Ramos (cell line): Measurements from ENCODE around the gene PUS10.
"Not testable (repeated sequence)": the region's sequence is repeated elsewhere in the genome, so short reads cannot be mapped to it uniquely, and the experiment has no call there.

Experiments used
- in situ Hi-C: fragments of 300-500 bp; cut with MboI; formaldehyde crosslinking; loops from one replicate; pipeline ENCODE4 v1.14.3; 2022; ENCODE audit warnings: low sequenced_read_pairs; ENCODE audit not compliant: unreplicated experiment

Gene PUS10

GRCh38 chr2:60945341-60945740 is 72.7 kb downstream of the PUS10 start:
- in situ Hi-C loops, result no loop called here

- in situ Hi-C loops, result no loop called here
Measured at GRCh38 chr2:60939622-60940021, 78.4 kb downstream of the PUS10 start.

GRCh38 chr2:60938301-60938700 is 79.8 kb downstream of the PUS10 start:
- in situ Hi-C loops, result no loop called here

GRCh38 chr2:60936757-60937156 is 81.3 kb downstream of the PUS10 start:
- in situ Hi-C loops, result no loop called here

- in situ Hi-C loops, result no loop called here
Measured at GRCh38 chr2:60934165-60934722, 83.8 kb downstream of the PUS10 start.

GRCh38 chr2:60932954-60933353 is 85.1 kb downstream of the PUS10 start:
- in situ Hi-C loops, result no loop called here

DNA sequence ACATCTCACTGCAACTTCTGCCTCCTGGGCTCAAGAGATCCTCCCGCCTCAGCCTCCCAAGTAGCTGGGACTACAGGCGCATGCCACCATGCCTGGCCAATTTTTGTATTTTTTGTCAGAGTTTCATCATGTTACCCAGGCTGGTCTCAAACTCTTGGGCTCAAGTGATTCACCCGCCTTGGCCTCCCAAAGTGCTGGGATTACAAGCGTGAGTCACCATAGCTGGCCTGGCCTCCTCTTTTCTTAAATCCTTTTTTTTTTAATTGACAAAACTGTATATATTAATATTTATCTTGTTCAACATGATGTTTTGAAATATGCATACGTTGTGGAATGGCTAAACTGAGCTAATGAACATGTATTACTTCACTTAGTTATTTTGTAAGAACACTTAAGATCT is 86.0 kb downstream of the PUS10 start:
- in situ Hi-C loops, result not testable (repeated sequence)

- in situ Hi-C loops, result no loop called here
Measured at GRCh38 chr2:60926741-60927552, 91.1 kb downstream of the PUS10 start.

- in situ Hi-C loops, result no loop called here
Measured at GRCh38 chr2:60925994-60926740, 91.9 kb downstream of the PUS10 start.

GRCh38 chr2:60907329-60907728 is 110.7 kb downstream of the PUS10 start:
- in situ Hi-C loops, result no loop called here

GRCh38 chr2:60906395-60906794 is 111.7 kb downstream of the PUS10 start:
- in situ Hi-C loops, result no loop called here

DNA sequence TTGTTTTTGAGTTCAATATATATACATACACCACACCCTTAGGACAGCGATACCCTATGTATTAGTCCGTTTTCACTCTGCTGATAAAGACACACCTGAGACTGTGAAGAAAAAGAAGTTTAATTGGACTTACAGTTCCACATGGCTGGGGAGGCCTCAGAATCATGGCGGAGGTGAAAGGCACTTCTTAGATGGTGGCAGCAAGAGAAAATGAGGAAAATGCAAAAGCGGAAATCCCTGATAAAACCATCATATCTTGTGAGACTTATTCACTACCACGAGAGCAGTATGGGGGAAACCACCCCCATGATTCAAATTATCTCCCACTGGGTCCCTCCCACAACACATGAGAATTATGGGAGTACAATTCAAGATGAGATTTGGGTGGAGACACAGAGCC is 112.2 kb downstream of the PUS10 start:
- in situ Hi-C loops, result not testable (repeated sequence)

- in situ Hi-C loops, result not testable (repeated sequence)
Measured at GRCh38 chr2:60901296-60901695, 116.8 kb downstream of the PUS10 start.

DNA sequence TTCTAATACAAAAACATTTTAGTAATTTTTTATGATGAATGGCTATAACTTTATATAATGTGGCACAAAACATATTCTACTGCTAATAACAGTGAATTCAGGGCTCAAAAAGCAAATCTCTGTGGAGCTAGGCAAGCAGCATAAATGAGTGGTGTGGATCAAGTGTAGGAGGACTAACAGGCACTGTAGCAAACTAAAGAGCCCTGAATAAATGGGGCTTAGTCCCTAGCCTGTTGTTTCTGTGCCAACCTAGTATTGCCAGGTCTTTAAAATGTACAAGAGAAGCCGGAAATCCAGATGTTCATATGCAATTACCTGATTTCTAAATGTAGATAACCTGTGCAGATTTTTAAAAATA is 118.2 kb downstream of the PUS10 start:
- in situ Hi-C loops, result loop anchor here (10.0 kb wide), 1 partner anchor 95 kb away; no protein-coding TSS in a partner anchor

DNA sequence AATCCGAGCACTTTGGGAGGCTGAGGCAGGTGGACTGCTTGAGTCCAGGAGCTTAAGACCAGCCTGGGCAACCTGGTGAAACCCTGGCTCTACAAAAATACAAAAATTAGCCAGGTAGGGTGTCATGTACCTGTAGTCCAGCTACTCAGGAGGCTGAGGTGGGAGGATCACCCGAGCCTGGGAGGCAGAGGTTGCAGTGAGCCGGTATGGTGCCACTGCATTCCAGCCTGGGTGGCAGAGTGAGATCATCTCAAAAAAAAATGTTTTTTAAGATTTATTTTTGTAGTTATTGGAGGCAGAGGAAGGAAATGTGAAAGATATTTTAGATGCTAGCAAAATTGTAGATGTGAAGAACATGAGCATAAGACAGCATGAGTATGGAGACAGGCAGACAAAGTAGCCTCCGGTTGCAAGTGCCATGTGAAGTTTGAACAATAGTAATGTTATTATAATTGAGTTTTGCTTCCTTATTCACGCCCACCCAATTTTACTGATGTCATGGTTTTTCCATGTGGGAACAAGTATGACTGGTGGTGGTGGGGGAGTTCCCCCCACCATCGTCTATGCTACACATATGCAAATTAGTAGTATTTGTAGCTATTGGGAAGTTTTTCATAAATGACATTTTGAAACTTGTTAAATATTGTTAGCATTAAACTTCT is 118.7 kb downstream of the PUS10 start:
- in situ Hi-C loops, result loop anchor here (10.0 kb wide), 1 partner anchor 95 kb away; no protein-coding TSS in a partner anchor

DNA sequence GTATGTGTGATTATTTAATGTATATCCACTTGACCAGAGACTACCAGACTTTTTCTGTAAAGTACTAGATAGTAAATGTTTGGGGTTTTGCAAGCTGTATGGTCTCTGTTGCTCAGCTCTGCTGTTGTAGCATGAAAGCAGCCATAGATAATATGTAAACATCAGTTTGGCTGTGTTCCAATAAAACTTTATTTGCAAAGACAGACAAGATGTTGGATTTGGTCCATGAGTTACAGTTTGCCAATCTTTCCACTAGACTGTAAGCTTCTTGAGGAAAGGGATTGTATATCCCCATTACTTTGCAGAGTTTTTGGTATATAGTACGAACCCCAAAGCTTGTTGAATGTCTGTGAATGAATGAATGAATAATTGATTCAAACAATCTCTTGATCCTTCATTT is 119.5 kb downstream of the PUS10 start:
- in situ Hi-C loops, result loop anchor here (10.0 kb wide), 1 partner anchor 96 kb away; no protein-coding TSS in a partner anchor
